Peyer's patch (tissue), 4 donors: ENCODE measurements around the gene CADM1. TPM values are rescaled to one million over a fixed set of nuclear protein-coding genes. Genes with fewer than 3 reads are reported as not detected.
A peak's percentile ranks its signal among the peaks of the same experiment; 100 is the strongest.

Experiments used
- DNase-seq, 3 donors: peaks; one replicate each; pipeline ENCODE4 v3.0.0-alpha.2; 2017 to 2019
- H3K27ac ChIP-seq, 4 donors: fragments of 200-600 bp; sonication (generic); one replicate each; pipeline ENCODE4 v1.5.1; 2016 to 2019
- H3K27me3 ChIP-seq, 2 donors: fragments of 200-600 bp; sonication (generic); one replicate each; pipeline ENCODE4 v1.5.1; 2019
- H3K36me3 ChIP-seq, 3 donors: fragments of 200-600 bp; sonication (generic); one replicate each; pipeline ENCODE4 v1.5.1; 2016 to 2019
- H3K4me1 ChIP-seq, 4 donors: fragments of 200-600 bp; sonication (generic); one replicate each; pipeline ENCODE4 v1.5.1; 2016 to 2019
- H3K4me3 ChIP-seq, 4 donors: fragments of 200-600 bp; sonication (generic); 1 replicate in 3 of 4; 2 replicates in 1 of 4; pipeline ENCODE4 v1.5.1; 2016 to 2019; ENCODE audit warnings: mild to moderate bottlenecking in 1 of 4
- H3K9me3 ChIP-seq, 4 donors: fragments of 200-600 bp; sonication (generic); one replicate each; pipeline ENCODE4 v1.5.1; 2016 to 2019; ENCODE audit warnings: mild to moderate bottlenecking in 1 of 4
- POLR2A ChIP-seq, 2 donors: fragments of 450-650 bp; IDR thresholded peaks; one replicate each; pipeline ENCODE4 v1.5.1; 2017; ENCODE audit warnings: antibody characterized with exemption in 2 of 2, mild to moderate bottlenecking in 2 of 2, moderate library complexity in 2 of 2
- total RNA-seq, 4 donors: library from RNA; depleted of rRNA; stranded (reverse); fragments of >200 nt; gene quantifications; one replicate each; pipeline ENCODE4 v1.1.0, GENCODE V29; 2016
- TF ChIP-seq, protein P1 (sequence below), 6 experiments: fragments of 450-650 bp in 4 of 6; fragments of 200-600 bp in 2 of 6; sonication (generic) in 1 of 6; IDR thresholded peaks; one replicate each; pipeline ENCODE4 v1.5.1; 2017 to 2019; ENCODE audit warnings: antibody characterized with exemption in 6 of 6, mild to moderate bottlenecking in 3 of 6, moderate library complexity in 1 of 6

CADM1 gene
- total RNA-seq, 4 donors from 2014 or later = 0.38 to 8.3 (median 2.5) TPM

DNA sequence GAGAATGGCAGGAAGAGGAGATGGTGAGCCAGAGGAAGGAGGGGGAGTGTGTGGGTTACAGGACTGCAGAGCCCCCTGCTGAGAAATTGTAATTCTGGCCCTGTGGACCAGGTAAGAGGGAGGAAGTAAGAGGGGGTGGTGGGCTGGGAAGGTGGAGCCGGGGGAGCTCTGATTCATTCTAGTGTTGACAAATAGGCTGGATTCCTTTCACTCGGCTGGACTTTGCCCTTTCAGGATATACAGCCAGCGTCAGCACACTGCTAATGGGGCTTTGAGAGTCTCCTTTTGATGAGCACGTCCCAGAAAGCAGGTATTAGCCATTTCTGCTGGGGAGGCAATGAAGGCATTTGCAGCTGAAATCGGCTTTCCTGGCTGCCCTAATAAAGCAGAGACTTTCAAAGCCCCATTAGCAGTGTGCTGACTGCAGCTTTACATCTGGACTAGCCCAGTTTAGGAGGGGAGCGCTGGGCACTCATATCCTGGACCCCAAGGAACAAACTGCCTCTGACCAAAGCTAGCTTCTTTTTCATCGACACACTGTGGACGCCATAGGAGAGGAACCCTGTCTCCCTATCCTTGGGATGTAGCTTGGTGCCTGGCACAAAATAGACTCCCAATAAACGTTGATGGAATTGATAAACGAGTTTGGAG lies 44.8 kb upstream of the CADM1 start:
- H3K4me3 ChIP-seq = no peak overlapping the region
- H3K36me3 ChIP-seq = no peaks in the 10 kb centered on the region
- no peaks in the 10 kb centered on the region for H3K9me3 ChIP-seq
- H3K27ac ChIP-seq = no peak overlapping the region
- TF ChIP-seq POLR2A (IDR thresholded peaks at IDR 0.05) = no peak
- TF ChIP-seq, protein P1, sequence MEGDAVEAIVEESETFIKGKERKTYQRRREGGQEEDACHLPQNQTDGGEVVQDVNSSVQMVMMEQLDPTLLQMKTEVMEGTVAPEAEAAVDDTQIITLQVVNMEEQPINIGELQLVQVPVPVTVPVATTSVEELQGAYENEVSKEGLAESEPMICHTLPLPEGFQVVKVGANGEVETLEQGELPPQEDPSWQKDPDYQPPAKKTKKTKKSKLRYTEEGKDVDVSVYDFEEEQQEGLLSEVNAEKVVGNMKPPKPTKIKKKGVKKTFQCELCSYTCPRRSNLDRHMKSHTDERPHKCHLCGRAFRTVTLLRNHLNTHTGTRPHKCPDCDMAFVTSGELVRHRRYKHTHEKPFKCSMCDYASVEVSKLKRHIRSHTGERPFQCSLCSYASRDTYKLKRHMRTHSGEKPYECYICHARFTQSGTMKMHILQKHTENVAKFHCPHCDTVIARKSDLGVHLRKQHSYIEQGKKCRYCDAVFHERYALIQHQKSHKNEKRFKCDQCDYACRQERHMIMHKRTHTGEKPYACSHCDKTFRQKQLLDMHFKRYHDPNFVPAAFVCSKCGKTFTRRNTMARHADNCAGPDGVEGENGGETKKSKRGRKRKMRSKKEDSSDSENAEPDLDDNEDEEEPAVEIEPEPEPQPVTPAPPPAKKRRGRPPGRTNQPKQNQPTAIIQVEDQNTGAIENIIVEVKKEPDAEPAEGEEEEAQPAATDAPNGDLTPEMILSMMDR (IDR thresholded peaks at IDR 0.05) = no peak
- peak in 1 of 3 donors; percentile 75 for DNase-seq
- no peaks in the 10 kb centered on the region for H3K27me3 ChIP-seq
- no peaks in the 10 kb centered on the region for H3K4me1 ChIP-seq

- Histone ChIP-seq H3K36me3 (no peaks in the 10 kb centered on the region), H3K4me1 (no peaks in the 10 kb centered on the region), H3K4me3 (no peak overlapping the region), H3K27me3 (no peaks in the 10 kb centered on the region), H3K27ac (no peak overlapping the region), H3K9me3 (no peaks in the 10 kb centered on the region)
- TF ChIP-seq, protein P1 (IDR thresholded peaks at IDR 0.05) = no peak
- no peak for TF ChIP-seq POLR2A (IDR thresholded peaks at IDR 0.05)
- DNase-seq = no peak
Observed at GRCh38 chr11:115545581-115546210, 41.5 kb upstream of the CADM1 start.

GRCh38 chr11:115544422-115544948 lies 40.3 kb upstream of the CADM1 start:
- no peak overlapping the region for H3K27ac ChIP-seq
- DNase-seq = no peak
- no peak for TF ChIP-seq POLR2A (IDR thresholded peaks at IDR 0.05)
- TF ChIP-seq, protein P1 (IDR thresholded peaks at IDR 0.05) = no peak
- no peaks in the 10 kb centered on the region for H3K27me3 ChIP-seq
- H3K4me1 ChIP-seq = no peaks in the 10 kb centered on the region
- no peak overlapping the region for H3K4me3 ChIP-seq
- no peaks in the 10 kb centered on the region for H3K36me3 ChIP-seq
- no peaks in the 10 kb centered on the region for H3K9me3 ChIP-seq

- Histone ChIP-seq H3K4me1 (no peaks in the 10 kb centered on the region), H3K27ac (no peak overlapping the region), H3K36me3 (no peaks in the 10 kb centered on the region), H3K9me3 (no peaks in the 10 kb centered on the region), H3K27me3 (no peaks in the 10 kb centered on the region), H3K4me3 (no peak overlapping the region)
- no peak for DNase-seq
- TF ChIP-seq, protein P1 (IDR thresholded peaks at IDR 0.05) = no peak
- TF ChIP-seq POLR2A (IDR thresholded peaks at IDR 0.05) = no peak
Observed at GRCh38 chr11:115541518-115541917, 37.3 kb upstream of the CADM1 start.

- H3K27me3 ChIP-seq = no peaks in the 10 kb centered on the region
- H3K4me3 ChIP-seq = no peak overlapping the region
- TF ChIP-seq, protein P1 (IDR thresholded peaks at IDR 0.05) = no peak
- no peak for TF ChIP-seq POLR2A (IDR thresholded peaks at IDR 0.05)
- no peaks in the 10 kb centered on the region for H3K36me3 ChIP-seq
- DNase-seq = no peak
- no peak overlapping the region for H3K27ac ChIP-seq
- no peaks in the 10 kb centered on the region for H3K9me3 ChIP-seq
- no peaks in the 10 kb centered on the region for H3K4me1 ChIP-seq
Observed at GRCh38 chr11:115539844-115540243, 35.6 kb upstream of the CADM1 start.
